ENCODE measurements around the gene CLTCL1. TPM values are rescaled to one million over a fixed set of nuclear protein-coding genes. Genes with fewer than 3 reads are reported as not detected.
"Not testable (repeated sequence)": the region's sequence is repeated elsewhere in the genome, so short reads cannot be mapped to it uniquely, and the experiment has no call there.

Gene CLTCL1
- total and polyA plus RNA-seq, 10 donors, result 1.0 to 12.4 (median 6.1) TPM

DNA sequence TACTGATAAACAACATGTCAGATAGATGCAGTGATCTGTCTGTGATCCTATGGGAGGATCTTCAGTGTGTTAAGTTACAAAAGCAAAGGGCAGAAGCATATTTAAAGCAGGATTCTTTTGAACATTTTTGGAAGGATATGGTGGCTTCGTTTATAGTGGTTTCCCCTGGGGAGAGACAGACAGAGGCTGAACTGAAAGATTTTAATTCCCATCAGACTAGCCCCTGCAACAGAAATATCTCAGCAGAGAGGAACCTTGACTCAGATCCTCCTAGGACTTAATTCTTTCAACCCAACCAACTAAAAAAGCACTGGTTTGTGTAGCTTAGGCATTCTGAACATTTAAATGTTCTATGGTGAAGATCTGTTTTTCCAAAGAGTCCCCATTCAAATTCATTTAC lies 5.7 kb downstream of the CLTCL1 start:
- intact Hi-C loops (cut with DNase I; ENCODE audit: low total_unique reads), result no loop called here
- H3K27ac ChIP-seq, result no peak overlapping the region
- H3K27me3 ChIP-seq (replicated peaks in 1 of 7), result peaks cover 0 to 20% (median 0%) of the 10 kb centered on the region in 7 donors
- H3K4me1 ChIP-seq, result peaks cover 4 to 14% (median 9%) of the 10 kb centered on the region in 6 donors
- no peak overlapping the region for H3K4me3 ChIP-seq
- H3K36me3 ChIP-seq, result no peaks in the 10 kb centered on the region
- WGBS, 5 donors, result 23 to 63% (median 44%) methylated on average over 1 of the region's 1 CpG
- H3K9me3 ChIP-seq, result no peaks in the 10 kb centered on the region
- TF ChIP-seq, protein P1, sequence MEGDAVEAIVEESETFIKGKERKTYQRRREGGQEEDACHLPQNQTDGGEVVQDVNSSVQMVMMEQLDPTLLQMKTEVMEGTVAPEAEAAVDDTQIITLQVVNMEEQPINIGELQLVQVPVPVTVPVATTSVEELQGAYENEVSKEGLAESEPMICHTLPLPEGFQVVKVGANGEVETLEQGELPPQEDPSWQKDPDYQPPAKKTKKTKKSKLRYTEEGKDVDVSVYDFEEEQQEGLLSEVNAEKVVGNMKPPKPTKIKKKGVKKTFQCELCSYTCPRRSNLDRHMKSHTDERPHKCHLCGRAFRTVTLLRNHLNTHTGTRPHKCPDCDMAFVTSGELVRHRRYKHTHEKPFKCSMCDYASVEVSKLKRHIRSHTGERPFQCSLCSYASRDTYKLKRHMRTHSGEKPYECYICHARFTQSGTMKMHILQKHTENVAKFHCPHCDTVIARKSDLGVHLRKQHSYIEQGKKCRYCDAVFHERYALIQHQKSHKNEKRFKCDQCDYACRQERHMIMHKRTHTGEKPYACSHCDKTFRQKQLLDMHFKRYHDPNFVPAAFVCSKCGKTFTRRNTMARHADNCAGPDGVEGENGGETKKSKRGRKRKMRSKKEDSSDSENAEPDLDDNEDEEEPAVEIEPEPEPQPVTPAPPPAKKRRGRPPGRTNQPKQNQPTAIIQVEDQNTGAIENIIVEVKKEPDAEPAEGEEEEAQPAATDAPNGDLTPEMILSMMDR (IDR thresholded peaks at IDR 0.05 in 8 of 11, conservative IDR thresholded peaks at IDR 0.05 in 3 of 11), result no peak
- no peak for TF ChIP-seq POLR2A (IDR thresholded peaks at IDR 0.05)
- no peak for TF ChIP-seq POLR2AphosphoS5 (IDR thresholded peaks at IDR 0.05)
- DNase-seq, result no peak

DNA sequence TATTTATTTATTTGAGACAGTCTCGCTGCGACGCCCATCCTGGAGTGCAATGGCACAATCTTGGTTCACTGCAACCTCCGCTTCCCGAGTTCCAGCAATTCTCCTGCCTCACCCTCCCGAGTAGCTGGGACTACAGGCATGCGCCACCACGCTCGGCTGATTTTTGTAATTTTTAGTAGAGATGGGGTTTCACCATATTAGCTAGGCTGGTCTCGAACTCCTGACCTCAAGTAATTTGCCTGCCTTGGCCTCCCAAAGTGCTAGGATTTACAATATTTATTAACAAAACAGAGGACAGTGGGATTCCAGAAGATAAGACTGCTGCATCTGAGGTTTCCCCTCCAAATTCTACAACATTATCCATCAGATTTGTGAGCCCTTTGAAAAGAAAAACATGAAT lies 12.4 kb downstream of the CLTCL1 start:
- H3K9me3 ChIP-seq; H3K27ac ChIP-seq; intact Hi-C loops (cut with DNase I; ENCODE audit: low total_unique reads); DNase-seq; H3K27me3 ChIP-seq (replicated peaks in 1 of 7); H3K4me3 ChIP-seq: not testable (repeated sequence)
- peaks cover 0 to 10% (median 0%) of the 10 kb centered on the region in 6 donors for H3K4me1 ChIP-seq
- H3K36me3 ChIP-seq, result peaks cover 0 to 12% (median 0%) of the 10 kb centered on the region in 6 donors
- 92 to 97% (median 94%) methylated on average over 10 of the region's 10 CpGs for WGBS, 5 donors

DNA sequence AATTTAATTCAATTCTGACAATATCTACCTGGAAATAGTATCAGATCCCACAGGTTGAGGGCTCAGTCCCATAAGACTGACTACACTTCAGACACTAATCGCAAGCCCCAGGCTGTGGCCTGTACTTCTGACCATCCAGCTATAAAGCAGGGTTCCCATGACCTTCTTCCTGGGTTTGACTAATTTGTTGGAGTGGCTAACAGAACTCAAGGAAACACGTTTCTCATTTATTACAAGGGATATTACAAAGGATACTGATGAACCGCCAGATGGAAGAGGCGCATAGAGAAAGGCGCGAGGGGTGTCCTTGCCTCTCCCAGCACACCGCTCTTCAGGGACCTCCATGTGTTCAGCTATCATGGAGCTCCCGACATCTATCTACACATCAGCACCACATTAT lies 13.7 kb downstream of the CLTCL1 start:
- Histone ChIP-seq H3K9me3 (no peaks in the 10 kb centered on the region), H3K27me3 (replicated peaks in 1 of 7) (no peaks in the 10 kb centered on the region), H3K4me3 (no peak overlapping the region), H3K27ac (peak overlapping the region in 1 of 8 donors; percentile 5), H3K36me3 (peaks cover 0 to 12% (median 0%) of the 10 kb centered on the region in 6 donors), H3K4me1 (peaks cover 0 to 10% (median 0%) of the 10 kb centered on the region in 6 donors)
- 79 to 90% (median 83%) methylated on average over 8 of the region's 8 CpGs for WGBS, 5 donors
- no peak for DNase-seq
- intact Hi-C loops (cut with DNase I; ENCODE audit: low total_unique reads), result no loop called here
- no peak for TF ChIP-seq POLR2A (IDR thresholded peaks at IDR 0.05)
- TF ChIP-seq, protein P1 (IDR thresholded peaks at IDR 0.05 in 8 of 11, conservative IDR thresholded peaks at IDR 0.05 in 3 of 11), result no peak

DNA sequence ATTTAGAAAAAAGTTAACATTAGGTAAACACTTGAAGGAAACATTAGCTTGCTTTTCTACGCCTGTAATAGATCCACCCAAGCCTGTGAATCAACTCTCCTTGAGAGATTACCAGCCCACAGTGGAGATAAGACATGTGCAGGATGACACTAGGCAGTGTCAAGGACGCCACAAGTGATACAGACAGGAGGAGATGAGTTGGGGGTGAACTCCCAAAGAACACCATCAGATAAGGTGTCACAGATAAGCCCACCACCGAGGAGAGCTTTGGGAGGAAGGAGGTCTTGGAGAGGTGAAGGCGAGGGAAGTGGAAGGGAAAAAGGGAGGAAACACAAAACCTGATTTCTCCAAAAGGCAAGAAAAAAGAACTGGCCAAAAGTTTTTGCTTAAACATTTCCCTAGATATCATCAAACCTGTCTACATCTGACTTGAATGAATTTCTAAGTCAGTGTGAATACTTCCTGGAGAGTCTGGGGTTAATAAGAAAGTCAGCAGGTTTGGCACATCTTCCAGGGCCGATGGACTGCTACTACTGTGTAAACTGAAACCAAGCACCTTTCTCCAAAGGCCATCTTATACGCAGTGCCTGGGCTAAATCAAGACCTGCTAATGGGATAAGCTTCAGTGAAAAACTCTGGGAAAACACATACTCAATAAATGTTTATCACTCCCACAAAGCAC lies 15.5 kb downstream of the CLTCL1 start:
- peak overlapping the region in 6 of 8 donors; percentile 13 to 62 (median 39) for H3K27ac ChIP-seq
- intact Hi-C loops (cut with DNase I; ENCODE audit: low total_unique reads), result no loop called here
- WGBS, 5 donors, result 43 to 65% (median 56%) methylated on average over 6 of the region's 6 CpGs
- no peaks in the 10 kb centered on the region for H3K27me3 ChIP-seq (replicated peaks in 1 of 7)
- peaks cover 0 to 10% (median 0%) of the 10 kb centered on the region in 6 donors for H3K4me1 ChIP-seq
- no peak for DNase-seq
- peaks cover 0 to 12% (median 0%) of the 10 kb centered on the region in 6 donors for H3K36me3 ChIP-seq
- TF ChIP-seq POLR2AphosphoS5 (IDR thresholded peaks at IDR 0.05), result no peak
- TF ChIP-seq, protein P1 (IDR thresholded peaks at IDR 0.05 in 8 of 11, conservative IDR thresholded peaks at IDR 0.05 in 3 of 11), result no peak
- TF ChIP-seq POLR2A (IDR thresholded peaks at IDR 0.05), result no peak
- H3K9me3 ChIP-seq, result no peaks in the 10 kb centered on the region
- H3K4me3 ChIP-seq, result no peak overlapping the region
